ENCODE results near the gene CALCR.
A peak's percentile ranks its signal among the peaks of the same experiment; 100 is the strongest.

CALCR gene

GRCh38 chr7:93574646-93575554 lies at the start of gene CALCR:
Gene CALCR, minus strand, starts transcription at chr7:93574724. Its CDS starts 87,743 bp downstream, at chr7:93486981.
- H3K9me3 ChIP-seq (ENCODE audit: severe bottlenecking) = no peaks in the 10 kb centered on the region
- TF ChIP-seq CTCF (IDR thresholded peaks at IDR 0.05; ENCODE audit: poor library complexity, severe bottlenecking) = no peak
- ATAC-seq (ENCODE audit: low read depth) (peak; percentile 45; the same call in 2 of the 3 replicates), DNase-seq (ENCODE audit: low spot score) (peak; percentile 45)
- H3K36me3 ChIP-seq (ENCODE audit: low read depth) = no peaks in the 10 kb centered on the region
- peaks cover 93% of the 10 kb centered on the region for H3K27me3 ChIP-seq (ENCODE audit: insufficient read depth, poor library complexity, severe bottlenecking)
- no peak within 1 kb of the TSS for H3K4me3 ChIP-seq (ENCODE audit: severe bottlenecking)
- no peaks in the 10 kb centered on the region for H3K4me1 ChIP-seq (ENCODE audit: insufficient read depth, poor library complexity, severe bottlenecking)
- H3K27ac ChIP-seq (ENCODE audit: poor library complexity, severe bottlenecking) = no peak within 1 kb of the TSS

- TF ChIP-seq CTCF (IDR thresholded peaks at IDR 0.05; ENCODE audit: poor library complexity, severe bottlenecking) = no peak
- DNase-seq (ENCODE audit: low spot score) (no peak), ATAC-seq (ENCODE audit: low read depth) (no peak)
- no peaks in the 10 kb centered on the region for H3K4me1 ChIP-seq (ENCODE audit: insufficient read depth, poor library complexity, severe bottlenecking)
- no peaks in the 10 kb centered on the region for H3K36me3 ChIP-seq (ENCODE audit: low read depth)
- H3K4me3 ChIP-seq (ENCODE audit: severe bottlenecking) = no peak overlapping the region
- H3K27ac ChIP-seq (ENCODE audit: poor library complexity, severe bottlenecking) = no peak overlapping the region
- H3K27me3 ChIP-seq (ENCODE audit: insufficient read depth, poor library complexity, severe bottlenecking) = peaks cover 5% of the 10 kb centered on the region
- no peaks in the 10 kb centered on the region for H3K9me3 ChIP-seq (ENCODE audit: severe bottlenecking)
Observed at GRCh38 chr7:93623816-93624215, 49.3 kb upstream of the CALCR start.

GRCh38 chr7:93622036-93623033 lies 47.8 kb upstream of the CALCR start:
- Histone ChIP-seq H3K27ac (ENCODE audit: poor library complexity, severe bottlenecking) (no peak overlapping the region), H3K4me3 (ENCODE audit: severe bottlenecking) (no peak overlapping the region), H3K4me1 (ENCODE audit: insufficient read depth, poor library complexity, severe bottlenecking) (no peaks in the 10 kb centered on the region), H3K9me3 (ENCODE audit: severe bottlenecking) (no peaks in the 10 kb centered on the region), H3K36me3 (ENCODE audit: low read depth) (no peaks in the 10 kb centered on the region), H3K27me3 (ENCODE audit: insufficient read depth, poor library complexity, severe bottlenecking) (peaks cover 5% of the 10 kb centered on the region)
- DNase-seq (ENCODE audit: low spot score) = no peak
- ATAC-seq (ENCODE audit: low read depth) = peak; percentile 79
- TF ChIP-seq CTCF (IDR thresholded peaks at IDR 0.05; ENCODE audit: poor library complexity, severe bottlenecking) = peak; percentile 66

GRCh38 chr7:93620864-93621263 lies 46.3 kb upstream of the CALCR start:
- no peak overlapping the region for H3K27ac ChIP-seq (ENCODE audit: poor library complexity, severe bottlenecking)
- no peak overlapping the region for H3K4me3 ChIP-seq (ENCODE audit: severe bottlenecking)
- no peaks in the 10 kb centered on the region for H3K36me3 ChIP-seq (ENCODE audit: low read depth)
- H3K4me1 ChIP-seq (ENCODE audit: insufficient read depth, poor library complexity, severe bottlenecking) = no peaks in the 10 kb centered on the region
- H3K9me3 ChIP-seq (ENCODE audit: severe bottlenecking) = no peaks in the 10 kb centered on the region
- ATAC-seq (ENCODE audit: low read depth) = no peak
- DNase-seq (ENCODE audit: low spot score) = no peak
- no peak for TF ChIP-seq CTCF (IDR thresholded peaks at IDR 0.05; ENCODE audit: poor library complexity, severe bottlenecking)
- peaks cover 5% of the 10 kb centered on the region for H3K27me3 ChIP-seq (ENCODE audit: insufficient read depth, poor library complexity, severe bottlenecking)

Data from RWPE2 (cell line).